Measurements from ENCODE around the gene PCDHB4.
A peak's percentile ranks its signal among the peaks of the same experiment; 100 is the strongest.
"Not testable (repeated sequence)": the region's sequence is repeated elsewhere in the genome, so short reads cannot be mapped to it uniquely, and the experiment has no call there.

Gene PCDHB4

GRCh38 chr5:141121563-141121962 is at the start of gene PCDHB4:
Gene PCDHB4 (plus strand): TSS chr5:141121818. CDS start chr5:141121999, 181 bp downstream.
- H3K4me1 Mint-ChIP-seq: no peaks in the 10 kb centered on the region
- H3K27me3 Mint-ChIP-seq: peaks cover 3% of the 10 kb centered on the region
- H3K4me3 Mint-ChIP-seq: no peak within 1 kb of the TSS
- CTCF ChIA-PET: no interaction called here
- peaks cover 9% of the 10 kb centered on the region for H3K9me3 Mint-ChIP-seq
- H3K27ac Mint-ChIP-seq: no peak within 1 kb of the TSS
- DNase-seq: no peak
- H3K36me3 Mint-ChIP-seq: no peaks in the 10 kb centered on the region

DNA sequence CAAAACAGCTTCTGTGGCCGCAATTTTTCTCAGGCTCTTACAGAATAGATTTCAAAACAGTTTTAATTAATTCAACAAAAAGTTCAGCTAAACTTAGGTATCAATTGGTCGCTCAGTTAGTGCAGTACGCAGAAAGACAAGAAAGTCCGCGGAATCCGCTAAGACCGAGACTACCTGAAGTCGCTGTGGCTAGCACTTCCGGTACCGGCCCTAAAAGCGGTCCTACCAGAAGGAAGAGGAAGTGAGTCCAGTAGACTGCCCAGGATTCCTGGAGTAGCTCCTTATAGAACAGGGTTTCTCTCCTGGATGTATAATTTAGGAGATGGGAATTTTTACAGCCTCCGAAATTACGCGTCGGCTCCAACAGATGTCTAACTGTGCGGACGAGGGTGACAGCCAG is 43.8 kb upstream of the PCDHB4 start:
- Mint-ChIP-seq H3K36me3 (no peaks in the 10 kb centered on the region), H3K27ac (no peak overlapping the region), H3K4me3 (no peak overlapping the region), H3K4me1 (no peaks in the 10 kb centered on the region), H3K27me3 (no peaks in the 10 kb centered on the region), H3K9me3 (peaks cover 9% of the 10 kb centered on the region)
- CTCF ChIA-PET: interaction anchor here (0.6 kb wide), 1 partner anchor 1088 kb away, joined by 3 read pairs; no protein-coding TSS in a partner anchor
- no peak for DNase-seq

DNA sequence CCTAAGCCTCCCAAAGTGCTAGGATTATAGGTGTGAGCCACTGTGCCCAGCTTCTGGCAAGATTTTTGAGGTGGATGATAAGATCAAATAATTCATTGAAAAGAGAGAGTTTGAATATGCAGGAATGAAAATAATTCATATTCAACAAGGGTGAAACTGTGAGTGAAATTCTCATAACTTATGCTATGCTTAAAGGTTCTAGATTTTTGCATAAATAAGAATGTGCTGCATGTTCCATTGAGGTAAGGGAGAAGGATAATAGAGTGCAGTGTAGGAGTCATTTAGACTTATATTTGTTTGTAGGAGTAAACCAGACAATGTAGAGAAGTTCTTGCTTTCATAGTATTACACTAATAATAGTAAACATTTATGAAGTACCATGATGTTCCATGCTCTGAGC is 39.4 kb upstream of the PCDHB4 start:
- DNase-seq: no peak
- Mint-ChIP-seq H3K4me1 (peaks cover 4% of the 10 kb centered on the region), H3K27me3 (peaks cover 7% of the 10 kb centered on the region), H3K27ac (no peak overlapping the region), H3K36me3 (no peaks in the 10 kb centered on the region), H3K9me3 (peaks cover 6% of the 10 kb centered on the region), H3K4me3 (no peak overlapping the region)
- CTCF ChIA-PET: interaction anchor here (1.1 kb wide), 1 partner anchor 15 kb away, joined by 3 read pairs; no protein-coding TSS in a partner anchor

DNA sequence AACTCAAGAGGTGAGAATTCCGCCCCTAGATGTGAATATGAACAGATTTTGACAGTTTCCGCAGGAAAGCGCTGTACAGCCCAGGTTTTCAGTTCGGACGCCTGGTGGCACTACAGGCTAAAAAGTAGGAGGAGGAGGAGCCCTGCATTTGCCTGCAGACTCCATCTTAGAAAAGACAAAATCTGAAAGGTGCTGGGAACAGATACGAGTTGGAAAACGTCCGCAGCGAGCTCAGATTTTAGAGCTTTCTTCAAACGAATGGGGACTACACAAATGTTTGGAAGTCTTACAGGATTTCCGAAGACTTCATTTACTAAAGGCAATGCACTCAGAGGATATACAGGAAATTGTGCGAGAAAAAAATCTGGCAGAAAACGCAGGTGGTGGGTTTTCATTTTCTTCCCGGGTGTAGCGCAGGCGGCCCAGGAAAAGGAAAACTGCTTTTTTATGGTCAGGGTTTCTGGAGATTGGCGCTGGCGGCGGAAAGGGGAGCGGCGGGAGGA is 37.1 kb upstream of the PCDHB4 start:
- no peak overlapping the region for H3K27ac Mint-ChIP-seq

GRCh38 chr5:141094481-141095262 is 26.9 kb upstream of the PCDHB4 start, which contains the start of gene PCDHB2:
Gene PCDHB2 (plus strand): TSS chr5:141094615. CDS start chr5:141094791, 176 bp downstream.
- Mint-ChIP-seq H3K9me3 (peaks cover 15% of the 10 kb centered on the region), H3K4me1 (no peaks in the 10 kb centered on the region), H3K27ac (no peak within 1 kb of the TSS), H3K27me3 (peaks cover 17% of the 10 kb centered on the region), H3K36me3 (no peaks in the 10 kb centered on the region), H3K4me3 (peak within 1 kb of the TSS; percentile 25)
- no peak for DNase-seq
- CTCF ChIA-PET: interaction anchor here (0.6 to 1.0 kb wide), 2 partner anchors 429 to 855 kb away, joined by 3 to 4 read pairs; no protein-coding TSS in a partner anchor

More for the DNA sequence above, 37.1 kb upstream of the PCDHB4 start:
- H3K27me3 Mint-ChIP-seq: peaks cover 7% of the 10 kb centered on the region
- CTCF ChIA-PET: interaction anchor here (0.9 to 1.3 kb wide), 2 partner anchors 71 to 473 kb away, joined by 3 read pairs; no protein-coding TSS in a partner anchor
- no peaks in the 10 kb centered on the region for H3K36me3 Mint-ChIP-seq
- H3K9me3 Mint-ChIP-seq: peaks cover 2% of the 10 kb centered on the region
- peak overlapping the region; percentile 81 for H3K4me3 Mint-ChIP-seq
- DNase-seq: peak; percentile 61
- H3K4me1 Mint-ChIP-seq: peaks cover 4% of the 10 kb centered on the region

DNA sequence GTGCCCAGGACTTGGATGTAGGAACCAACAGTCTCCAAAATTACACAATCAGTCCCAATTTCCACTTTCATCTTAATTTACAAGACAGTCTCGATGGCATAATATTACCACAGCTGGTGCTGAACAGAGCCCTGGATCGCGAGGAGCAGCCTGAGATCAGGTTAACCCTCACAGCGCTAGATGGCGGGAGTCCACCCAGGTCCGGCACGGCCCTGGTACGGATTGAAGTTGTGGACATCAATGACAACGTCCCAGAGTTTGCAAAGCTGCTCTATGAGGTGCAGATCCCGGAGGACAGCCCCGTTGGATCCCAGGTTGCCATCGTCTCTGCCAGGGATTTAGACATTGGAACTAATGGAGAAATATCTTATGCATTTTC is 26.4 kb upstream of the PCDHB4 start:
- Mint-ChIP-seq H3K36me3 (no peaks in the 10 kb centered on the region), H3K4me3 (no peak overlapping the region), H3K27me3 (peaks cover 17% of the 10 kb centered on the region), H3K9me3 (peaks cover 18% of the 10 kb centered on the region), H3K27ac (no peak overlapping the region), H3K4me1 (no peaks in the 10 kb centered on the region)
- DNase-seq: no peak
- CTCF ChIA-PET: interaction anchor here (1.0 kb wide), 1 partner anchor 428 kb away, joined by 3 read pairs; no protein-coding TSS in a partner anchor

DNA sequence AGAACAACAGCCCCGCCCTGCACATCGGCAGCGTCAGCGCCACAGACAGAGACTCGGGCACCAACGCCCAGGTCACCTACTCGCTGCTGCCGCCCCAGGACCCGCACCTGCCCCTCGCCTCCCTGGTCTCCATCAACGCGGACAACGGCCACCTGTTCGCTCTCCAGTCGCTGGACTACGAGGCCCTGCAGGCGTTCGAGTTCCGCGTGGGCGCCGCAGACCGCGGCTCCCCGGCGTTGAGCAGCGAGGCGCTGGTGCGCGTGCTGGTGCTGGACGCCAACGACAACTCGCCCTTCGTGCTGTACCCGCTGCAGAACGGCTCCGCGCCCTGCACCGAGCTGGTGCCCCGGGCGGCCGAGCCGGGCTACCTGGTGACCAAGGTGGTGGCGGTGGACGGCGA is 25.4 kb upstream of the PCDHB4 start:
- H3K36me3 Mint-ChIP-seq, H3K4me1 Mint-ChIP-seq, CTCF ChIA-PET, H3K27ac Mint-ChIP-seq, DNase-seq, H3K4me3 Mint-ChIP-seq: not testable (repeated sequence)
- peaks cover 17% of the 10 kb centered on the region for H3K27me3 Mint-ChIP-seq
- peaks cover 27% of the 10 kb centered on the region for H3K9me3 Mint-ChIP-seq

DNA sequence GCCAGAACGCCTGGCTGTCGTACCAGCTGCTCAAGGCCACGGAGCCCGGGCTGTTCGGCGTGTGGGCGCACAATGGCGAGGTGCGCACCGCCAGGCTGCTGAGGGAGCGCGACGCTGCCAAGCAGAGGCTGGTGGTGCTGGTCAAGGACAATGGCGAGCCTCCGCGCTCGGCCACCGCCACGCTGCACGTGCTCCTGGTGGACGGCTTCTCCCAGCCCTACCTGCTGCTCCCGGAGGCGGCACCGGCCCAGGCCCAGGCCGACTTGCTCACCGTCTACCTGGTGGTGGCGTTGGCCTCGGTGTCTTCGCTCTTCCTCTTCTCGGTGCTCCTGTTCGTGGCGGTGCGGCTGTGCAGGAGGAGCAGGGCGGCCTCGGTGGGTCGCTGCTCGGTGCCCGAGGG is 25.0 kb upstream of the PCDHB4 start:
- H3K36me3 Mint-ChIP-seq, CTCF ChIA-PET, H3K4me1 Mint-ChIP-seq, H3K27ac Mint-ChIP-seq, H3K4me3 Mint-ChIP-seq, DNase-seq: not testable (repeated sequence)
- H3K9me3 Mint-ChIP-seq: peaks cover 31% of the 10 kb centered on the region
- peaks cover 18% of the 10 kb centered on the region for H3K27me3 Mint-ChIP-seq

DNA sequence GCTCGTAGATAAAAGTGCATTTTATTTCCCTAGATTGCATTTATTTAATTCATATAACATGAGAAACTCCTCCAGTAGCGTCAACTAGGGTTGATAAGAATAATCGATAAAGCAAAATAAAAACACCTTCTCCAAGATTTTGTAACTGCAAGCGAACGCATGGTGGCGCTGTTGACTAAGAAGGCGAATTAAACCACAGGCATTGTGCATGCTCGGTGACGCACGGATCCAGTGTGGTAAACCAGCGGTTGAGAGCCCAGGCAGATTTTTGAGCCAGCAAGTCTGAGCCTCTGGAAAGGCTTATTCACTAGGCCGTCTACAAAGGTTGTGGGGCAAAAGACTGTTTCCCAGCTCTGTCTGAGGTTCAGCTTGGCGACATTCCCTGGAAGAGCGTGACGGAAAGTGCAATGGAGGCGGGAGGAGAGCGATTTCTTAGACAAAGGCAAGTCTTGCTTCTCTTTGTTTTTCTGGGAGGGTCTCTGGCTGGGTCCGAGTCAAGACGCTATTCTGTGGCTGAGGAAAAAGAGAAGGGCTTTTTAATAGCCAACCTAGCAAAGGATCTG is 21.3 kb upstream of the PCDHB4 start, which contains the start of gene PCDHB3:
Gene PCDHB3 (plus strand): TSS at position 231 of the 563 bp plus-strand sequence. CDS start 177 bp downstream, at position 408.
- Mint-ChIP-seq H3K4me3 (no peak within 1 kb of the TSS), H3K9me3 (peaks cover 32% of the 10 kb centered on the region), H3K27ac (peak within 1 kb of the TSS; percentile 37), H3K4me1 (no peaks in the 10 kb centered on the region), H3K36me3 (no peaks in the 10 kb centered on the region), H3K27me3 (peaks cover 11% of the 10 kb centered on the region)
- peak; percentile 53 for DNase-seq
- CTCF ChIA-PET: interaction anchor here (1.1 kb wide), 1 partner anchor 15 kb away, joined by 3 read pairs; no protein-coding TSS in a partner anchor

GRCh38 chr5:141101059-141101458 is 20.6 kb upstream of the PCDHB4 start:
- peaks cover 28% of the 10 kb centered on the region for H3K9me3 Mint-ChIP-seq
- DNase-seq: no peak
- no peak overlapping the region for H3K27ac Mint-ChIP-seq
- peaks cover 5% of the 10 kb centered on the region for H3K27me3 Mint-ChIP-seq
- CTCF ChIA-PET: interaction anchor here (1.1 kb wide), 1 partner anchor 14 kb away, joined by 3 read pairs; no protein-coding TSS in a partner anchor
- H3K36me3 Mint-ChIP-seq: no peaks in the 10 kb centered on the region
- H3K4me1 Mint-ChIP-seq: no peaks in the 10 kb centered on the region
- H3K4me3 Mint-ChIP-seq: no peak overlapping the region

DNA sequence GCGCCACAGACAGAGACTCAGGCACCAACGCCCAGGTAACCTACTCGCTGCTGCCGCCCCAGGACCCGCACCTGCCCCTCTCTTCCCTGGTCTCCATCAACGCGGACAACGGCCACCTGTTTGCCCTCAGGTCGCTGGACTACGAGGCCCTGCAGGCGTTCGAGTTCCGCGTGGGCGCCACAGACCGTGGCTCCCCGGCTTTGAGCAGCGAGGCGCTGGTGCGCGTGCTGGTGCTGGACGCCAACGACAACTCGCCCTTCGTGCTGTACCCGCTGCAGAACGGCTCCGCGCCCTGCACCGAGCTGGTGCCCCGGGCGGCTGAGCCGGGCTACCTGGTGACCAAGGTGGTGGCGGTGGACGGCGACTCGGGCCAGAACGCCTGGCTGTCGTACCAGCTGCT is 19.5 kb upstream of the PCDHB4 start:
- H3K36me3 Mint-ChIP-seq, DNase-seq, H3K4me3 Mint-ChIP-seq, H3K4me1 Mint-ChIP-seq, H3K27ac Mint-ChIP-seq, H3K27me3 Mint-ChIP-seq, CTCF ChIA-PET: not testable (repeated sequence)
- H3K9me3 Mint-ChIP-seq: peaks cover 28% of the 10 kb centered on the region

- H3K27ac Mint-ChIP-seq, DNase-seq, H3K36me3 Mint-ChIP-seq, H3K4me1 Mint-ChIP-seq, CTCF ChIA-PET, H3K4me3 Mint-ChIP-seq, H3K27me3 Mint-ChIP-seq: not testable (repeated sequence)
- peaks cover 30% of the 10 kb centered on the region for H3K9me3 Mint-ChIP-seq
These were observed 19.1 kb upstream of the PCDHB4 start for GRCh38 chr5:141102471-141102870.

- Mint-ChIP-seq H3K4me3 (no peak overlapping the region), H3K27me3 (peaks cover 5% of the 10 kb centered on the region), H3K9me3 (peaks cover 23% of the 10 kb centered on the region), H3K4me1 (no peaks in the 10 kb centered on the region), H3K36me3 (no peaks in the 10 kb centered on the region), H3K27ac (no peak overlapping the region)
- DNase-seq: no peak
- CTCF ChIA-PET: no interaction called here
These were observed 16.3 kb upstream of the PCDHB4 start for GRCh38 chr5:141105350-141105749.

DNA sequence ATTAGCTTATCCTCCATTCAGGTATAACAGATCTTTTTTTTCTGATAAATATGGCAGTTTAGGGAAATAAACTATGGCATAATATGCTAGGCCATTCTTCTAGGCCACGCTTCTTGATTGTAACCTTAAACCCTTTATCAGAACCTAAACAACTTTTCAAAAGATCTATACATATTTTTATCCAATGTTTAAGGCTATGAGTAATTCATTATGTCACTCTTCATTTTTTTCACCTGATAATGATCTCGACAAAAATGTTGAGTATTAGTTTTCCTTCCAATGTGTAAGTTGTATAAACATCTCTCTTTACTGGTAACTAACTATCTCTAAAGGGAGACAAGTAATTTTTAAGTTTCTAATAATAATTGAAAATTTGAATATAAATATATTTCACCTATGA is 2.4 kb upstream of the PCDHB4 start:
- no peak overlapping the region for H3K27ac Mint-ChIP-seq
- H3K4me1 Mint-ChIP-seq: no peaks in the 10 kb centered on the region
- CTCF ChIA-PET: no interaction called here
- DNase-seq: no peak
- H3K27me3 Mint-ChIP-seq: peaks cover 3% of the 10 kb centered on the region
- no peak overlapping the region for H3K4me3 Mint-ChIP-seq
- no peaks in the 10 kb centered on the region for H3K36me3 Mint-ChIP-seq
- H3K9me3 Mint-ChIP-seq: peaks cover 17% of the 10 kb centered on the region

Data from activated naive CD4-positive, alpha-beta T cell treated with anti-CD3 and anti-CD28 coated beads, Interleukin-2, amount 10 ng/mL, durations not matched to agents 7 days and 5 days (primary cell).